ENCODE measurements around the gene CRTC2. TPM values are rescaled to one million over a fixed set of nuclear protein-coding genes. Genes with fewer than 3 reads are reported as not detected.
A peak's percentile ranks its signal among the peaks of the same experiment; 100 is the strongest.

The CRTC2 gene
- total and polyA plus RNA-seq, 4 donors, result 14.4 to 71.0 (median 40.4) TPM

- Histone ChIP-seq H3K27me3 (ENCODE audit: control insufficient read depth in 1 of 2, insufficient read depth in 2 of 2, low read length in 1 of 2) (no peaks in the 10 kb centered on the region), H3K4me3 (ENCODE audit: low read length in 2 of 2) (no peak overlapping the region), H3K36me3 (ENCODE audit: control insufficient read depth in 1 of 2, insufficient read depth in 2 of 2, low read length in 1 of 2) (peaks cover 0 to 4% of the 10 kb centered on the region in 2 donors), H3K27ac (ENCODE audit: low read depth in 1 of 2, low read length in 2 of 2) (no peak overlapping the region), H3K4me1 (ENCODE audit: control insufficient read depth in 1 of 2, insufficient read depth in 2 of 2, low read length in 2 of 2) (no peaks in the 10 kb centered on the region), H3K9me3 (ENCODE audit: control insufficient read depth, low read length) (no peaks in the 10 kb centered on the region)
- intact Hi-C loops (cut with DNase I), result no loop called here
- ATAC-seq (ENCODE audit: low FRiP score) (no peak), DNase-seq (peak; percentile 26 to 49)
- 93 to 97% methylated on average over 8 of the region's 8 CpGs for WGBS, 2 donors
Observed at GRCh38 chr1:153940756-153941155, 17.7 kb downstream of the CRTC2 start.

GRCh38 chr1:153939476-153939875 is 18.9 kb downstream of the CRTC2 start:
- Histone ChIP-seq H3K4me1 (ENCODE audit: control insufficient read depth in 1 of 2, insufficient read depth in 2 of 2, low read length in 2 of 2) (no peaks in the 10 kb centered on the region), H3K36me3 (ENCODE audit: control insufficient read depth in 1 of 2, insufficient read depth in 2 of 2, low read length in 1 of 2) (peaks cover 0 to 8% of the 10 kb centered on the region in 2 donors), H3K4me3 (ENCODE audit: low read length in 2 of 2) (no peak overlapping the region), H3K27me3 (ENCODE audit: control insufficient read depth in 1 of 2, insufficient read depth in 2 of 2, low read length in 1 of 2) (no peaks in the 10 kb centered on the region), H3K27ac (ENCODE audit: low read depth in 1 of 2, low read length in 2 of 2) (no peak overlapping the region), H3K9me3 (ENCODE audit: control insufficient read depth, low read length) (no peaks in the 10 kb centered on the region)
- ATAC-seq (ENCODE audit: low FRiP score) (no peak), DNase-seq (peak in 1 of 2 donors; percentile 67)
- WGBS, 2 donors, result 76 to 79% methylated on average over 12 of the region's 12 CpGs
- intact Hi-C loops (cut with DNase I), result no loop called here

- WGBS, 2 donors, result 92 to 95% methylated on average over 3 of the region's 3 CpGs
- intact Hi-C loops (cut with DNase I), result no loop called here
- Histone ChIP-seq H3K36me3 (ENCODE audit: control insufficient read depth in 1 of 2, insufficient read depth in 2 of 2, low read length in 1 of 2) (peaks cover under 1 to 8% of the 10 kb centered on the region in 2 donors), H3K4me3 (ENCODE audit: low read length in 2 of 2) (no peak overlapping the region), H3K27ac (ENCODE audit: low read depth in 1 of 2, low read length in 2 of 2) (no peak overlapping the region), H3K9me3 (ENCODE audit: control insufficient read depth, low read length) (no peaks in the 10 kb centered on the region), H3K4me1 (ENCODE audit: control insufficient read depth in 1 of 2, insufficient read depth in 2 of 2, low read length in 2 of 2) (no peaks in the 10 kb centered on the region), H3K27me3 (ENCODE audit: control insufficient read depth in 1 of 2, insufficient read depth in 2 of 2, low read length in 1 of 2) (no peaks in the 10 kb centered on the region)
- DNase-seq, result peak in 1 of 2 donors; percentile 51
- no peak for ATAC-seq (ENCODE audit: low FRiP score)
Observed at GRCh38 chr1:153938996-153939395, 19.4 kb downstream of the CRTC2 start.

GRCh38 chr1:153937331-153937730 is 21.1 kb downstream of the CRTC2 start:
- H3K27me3 ChIP-seq (ENCODE audit: control insufficient read depth in 1 of 2, insufficient read depth in 2 of 2, low read length in 1 of 2), result no peaks in the 10 kb centered on the region
- WGBS, 2 donors, result 95 to 96% methylated on average over 10 of the region's 10 CpGs
- peaks cover 6 to 8% of the 10 kb centered on the region in 2 donors for H3K36me3 ChIP-seq (ENCODE audit: control insufficient read depth in 1 of 2, insufficient read depth in 2 of 2, low read length in 1 of 2)
- H3K9me3 ChIP-seq (ENCODE audit: control insufficient read depth, low read length), result no peaks in the 10 kb centered on the region
- intact Hi-C loops (cut with DNase I), result no loop called here
- ATAC-seq (ENCODE audit: low FRiP score) (no peak), DNase-seq (peak in 1 of 2 donors; percentile 59)
- no peaks in the 10 kb centered on the region for H3K4me1 ChIP-seq (ENCODE audit: control insufficient read depth in 1 of 2, insufficient read depth in 2 of 2, low read length in 2 of 2)
- no peak overlapping the region for H3K4me3 ChIP-seq (ENCODE audit: low read length in 2 of 2)
- H3K27ac ChIP-seq (ENCODE audit: low read depth in 1 of 2, low read length in 2 of 2), result no peak overlapping the region

GRCh38 chr1:153936011-153936802 is 22.2 kb downstream of the CRTC2 start:
- intact Hi-C loops (cut with DNase I), result no loop called here
- peaks cover 6 to 10% of the 10 kb centered on the region in 2 donors for H3K36me3 ChIP-seq (ENCODE audit: control insufficient read depth in 1 of 2, insufficient read depth in 2 of 2, low read length in 1 of 2)
- ATAC-seq (ENCODE audit: low FRiP score), result no peak
- peak in 1 of 2 donors; percentile 37 for DNase-seq
- no peak overlapping the region for H3K27ac ChIP-seq (ENCODE audit: low read depth in 1 of 2, low read length in 2 of 2)
- no peak overlapping the region for H3K4me3 ChIP-seq (ENCODE audit: low read length in 2 of 2)
- no peaks in the 10 kb centered on the region for H3K9me3 ChIP-seq (ENCODE audit: control insufficient read depth, low read length)
- no peaks in the 10 kb centered on the region for H3K27me3 ChIP-seq (ENCODE audit: control insufficient read depth in 1 of 2, insufficient read depth in 2 of 2, low read length in 1 of 2)
- no peaks in the 10 kb centered on the region for H3K4me1 ChIP-seq (ENCODE audit: control insufficient read depth in 1 of 2, insufficient read depth in 2 of 2, low read length in 2 of 2)
- WGBS, 2 donors, result 95 to 97% methylated on average over 12 of the region's 12 CpGs

- peaks cover 6 to 11% of the 10 kb centered on the region in 2 donors for H3K36me3 ChIP-seq (ENCODE audit: control insufficient read depth in 1 of 2, insufficient read depth in 2 of 2, low read length in 1 of 2)
- H3K4me1 ChIP-seq (ENCODE audit: control insufficient read depth in 1 of 2, insufficient read depth in 2 of 2, low read length in 2 of 2), result no peaks in the 10 kb centered on the region
- H3K27me3 ChIP-seq (ENCODE audit: control insufficient read depth in 1 of 2, insufficient read depth in 2 of 2, low read length in 1 of 2), result no peaks in the 10 kb centered on the region
- intact Hi-C loops (cut with DNase I), result no loop called here
- DNase-seq (peak in 1 of 2 donors; percentile 72), ATAC-seq (ENCODE audit: low FRiP score) (no peak)
- no peak overlapping the region for H3K27ac ChIP-seq (ENCODE audit: low read depth in 1 of 2, low read length in 2 of 2)
- WGBS, 2 donors, result 94 to 96% methylated on average over 9 of the region's 9 CpGs
- H3K9me3 ChIP-seq (ENCODE audit: control insufficient read depth, low read length), result no peaks in the 10 kb centered on the region
- no peak overlapping the region for H3K4me3 ChIP-seq (ENCODE audit: low read length in 2 of 2)
Observed at GRCh38 chr1:153934746-153935145, 23.7 kb downstream of the CRTC2 start.

- peaks cover 6 to 11% of the 10 kb centered on the region in 2 donors for H3K36me3 ChIP-seq (ENCODE audit: control insufficient read depth in 1 of 2, insufficient read depth in 2 of 2, low read length in 1 of 2)
- DNase-seq, result peak in 1 of 2 donors; percentile 37
Observed at GRCh38 chr1:153933955-153934354, 24.5 kb downstream of the CRTC2 start.

GRCh38 chr1:153933430-153933829 is 25.0 kb downstream of the CRTC2 start:
- Histone ChIP-seq H3K36me3 (ENCODE audit: control insufficient read depth in 1 of 2, insufficient read depth in 2 of 2, low read length in 1 of 2) (peaks cover 6 to 11% of the 10 kb centered on the region in 2 donors), H3K9me3 (ENCODE audit: control insufficient read depth, low read length) (no peaks in the 10 kb centered on the region), H3K27me3 (ENCODE audit: control insufficient read depth in 1 of 2, insufficient read depth in 2 of 2, low read length in 1 of 2) (no peaks in the 10 kb centered on the region), H3K4me1 (ENCODE audit: control insufficient read depth in 1 of 2, insufficient read depth in 2 of 2, low read length in 2 of 2) (no peaks in the 10 kb centered on the region), H3K27ac (ENCODE audit: low read depth in 1 of 2, low read length in 2 of 2) (no peak overlapping the region), H3K4me3 (ENCODE audit: low read length in 2 of 2) (no peak overlapping the region)
- 88 to 95% methylated on average over 12 to 14 of the region's 14 CpGs for WGBS, 2 donors
- peak in 1 of 2 donors; percentile 67 for DNase-seq
- intact Hi-C loops (cut with DNase I), result no loop called here
- ATAC-seq (ENCODE audit: low FRiP score), result no peak

More at GRCh38 chr1:153933955-153934354, 24.5 kb downstream of the CRTC2 start:
- 93 to 98% methylated on average over 11 of the region's 11 CpGs for WGBS, 2 donors
- Histone ChIP-seq H3K4me3 (ENCODE audit: low read length in 2 of 2) (no peak overlapping the region), H3K27me3 (ENCODE audit: control insufficient read depth in 1 of 2, insufficient read depth in 2 of 2, low read length in 1 of 2) (no peaks in the 10 kb centered on the region), H3K4me1 (ENCODE audit: control insufficient read depth in 1 of 2, insufficient read depth in 2 of 2, low read length in 2 of 2) (no peaks in the 10 kb centered on the region), H3K27ac (ENCODE audit: low read depth in 1 of 2, low read length in 2 of 2) (no peak overlapping the region), H3K9me3 (ENCODE audit: control insufficient read depth, low read length) (no peaks in the 10 kb centered on the region)
- ATAC-seq (ENCODE audit: low FRiP score), result no peak
- intact Hi-C loops (cut with DNase I), result no loop called here

Data from aorta (tissue), 5 donors.